Liver (tissue), 3 donors: ENCODE data around the gene DPP4.

ENCODE experiments used
- ATF3 ChIP-seq: IDR thresholded peaks from 2 replicates; pipeline ENCODE4 v1.6.1; 2016; ENCODE audit warnings: antibody characterized with exemption
- CTCF ChIP-seq: fragments of 150-350 bp; IDR thresholded peaks from 2 replicates; pipeline ENCODE4 v1.5.1; 2017; ENCODE audit warnings: improper control_type of control experiment, low read depth, low read length; ENCODE audit not compliant: missing input control
- JUND ChIP-seq, 2 donors: IDR thresholded peaks; 2 replicates each; pipeline ENCODE4 v1.6.1; 2016; ENCODE audit warnings: antibody characterized with exemption in 2 of 2
- donor health status: healthy.
- donor health status: healthy.

DNA sequence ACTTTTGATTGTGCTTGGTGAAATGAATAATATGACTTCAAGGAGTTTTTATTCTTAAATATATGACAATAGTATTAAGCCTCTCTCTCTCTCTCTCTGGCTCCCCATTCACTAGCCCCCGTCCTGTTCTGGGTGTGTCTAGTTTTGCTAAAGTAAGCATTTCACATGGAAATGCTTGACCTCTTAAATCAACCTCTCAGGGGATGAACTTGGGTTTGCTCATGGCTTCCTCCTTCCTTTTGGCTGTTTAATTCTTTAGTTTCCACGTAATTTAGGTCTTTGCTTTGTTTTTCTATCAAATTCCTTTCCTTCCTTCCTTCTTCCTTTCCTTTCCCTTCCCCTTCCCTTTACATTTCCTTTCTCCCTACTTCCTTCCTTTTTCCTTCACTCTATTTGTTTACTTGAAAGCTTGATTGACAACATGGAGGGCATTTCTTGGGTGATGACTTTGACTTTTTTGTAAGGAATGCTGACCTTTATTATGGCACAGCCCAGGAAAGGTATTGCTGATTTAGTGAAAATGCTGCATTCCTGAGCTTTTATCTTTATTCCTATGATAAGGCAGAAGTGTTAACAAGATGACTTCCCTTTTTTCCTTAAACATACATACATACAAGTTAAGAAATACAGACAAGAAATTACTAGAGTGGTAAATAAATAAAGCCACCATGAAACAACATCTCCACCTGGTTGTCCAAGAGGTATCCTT is 3.6 kb downstream of the DPP4 start:
- TF ChIP-seq CTCF, result no peak
- TF ChIP-seq JUND (IDR thresholded peaks at IDR 0.05), result no peak
- TF ChIP-seq ATF3, result no peak
